Activated naive CD8-positive, alpha-beta T cell treated with anti-CD3 and anti-CD28 coated beads, Interleukin-2, amount 50 U/mL, for 24 hours (primary cell): ENCODE results near the gene CHPT1.
A peak's percentile ranks its signal among the peaks of the same experiment; 100 is the strongest.
"Not testable (repeated sequence)": the region's sequence is repeated elsewhere in the genome, so short reads cannot be mapped to it uniquely, and the experiment has no call there.

Experiments used
- ATAC-seq: fragments of 150-1000 bp; cut with Tn5 transposase; one replicate; pipeline ENCODE4 v1.10.0; 2021
- DNase-seq: peaks from one replicate; pipeline ENCODE4 v3.0.0; 2021
- H3K27ac Mint-ChIP-seq: one replicate; pipeline ENCODE4 v1.8.0; 2021; ENCODE audit warnings: mild to moderate bottlenecking, mixed read lengths
- H3K27me3 Mint-ChIP-seq: one replicate; pipeline ENCODE4 v1.8.0; 2021; ENCODE audit warnings: mixed read lengths
- H3K36me3 Mint-ChIP-seq: one replicate; pipeline ENCODE4 v1.8.0; 2021; ENCODE audit warnings: low read depth, mixed read lengths
- H3K4me1 Mint-ChIP-seq: one replicate; pipeline ENCODE4 v1.8.0; 2021; ENCODE audit warnings: mixed read lengths
- H3K4me3 Mint-ChIP-seq: one replicate; pipeline ENCODE4 v1.8.0; 2021; ENCODE audit warnings: mild to moderate bottlenecking, moderate library complexity, mixed read lengths
- H3K9me3 Mint-ChIP-seq: one replicate; pipeline ENCODE4 v1.8.0; 2021; ENCODE audit warnings: mixed read lengths

CHPT1 gene

GRCh38 chr12:101722392-101722791, 25.0 kb downstream of the CHPT1 start:
- no peak for ATAC-seq
- Mint-ChIP-seq H3K36me3 (peaks cover 12% of the 10 kb centered on the region), H3K27ac (no peak overlapping the region)

GRCh38 chr12:101727098-101727497, 29.7 kb downstream of the CHPT1 start:
- Mint-ChIP-seq H3K27ac (no peak overlapping the region), H3K36me3 (peaks cover 16% of the 10 kb centered on the region), H3K4me1 (no peaks in the 10 kb centered on the region), H3K9me3 (no peaks in the 10 kb centered on the region), H3K27me3 (no peaks in the 10 kb centered on the region), H3K4me3 (no peak overlapping the region)
- ATAC-seq = no peak
- DNase-seq = no peak

More at GRCh38 chr12:101722392-101722791, 25.0 kb downstream of the CHPT1 start:
- no peaks in the 10 kb centered on the region for H3K9me3 Mint-ChIP-seq
- H3K4me3 Mint-ChIP-seq = no peak overlapping the region
- no peaks in the 10 kb centered on the region for H3K27me3 Mint-ChIP-seq
- DNase-seq = no peak
- H3K4me1 Mint-ChIP-seq = no peaks in the 10 kb centered on the region

GRCh38 chr12:101729842-101730241, 32.4 kb downstream of the CHPT1 start:
- peaks cover 17% of the 10 kb centered on the region for H3K36me3 Mint-ChIP-seq
- no peak for DNase-seq
- H3K27ac Mint-ChIP-seq = no peak overlapping the region
- no peak for ATAC-seq
- no peaks in the 10 kb centered on the region for H3K4me1 Mint-ChIP-seq
- no peak overlapping the region for H3K4me3 Mint-ChIP-seq
- H3K9me3 Mint-ChIP-seq = no peaks in the 10 kb centered on the region
- H3K27me3 Mint-ChIP-seq = no peaks in the 10 kb centered on the region

- no peaks in the 10 kb centered on the region for H3K9me3 Mint-ChIP-seq
- no peak overlapping the region for H3K4me3 Mint-ChIP-seq
- peaks cover 8% of the 10 kb centered on the region for H3K36me3 Mint-ChIP-seq
- H3K4me1 Mint-ChIP-seq = no peaks in the 10 kb centered on the region
- no peak overlapping the region for H3K27ac Mint-ChIP-seq
- ATAC-seq = no peak
- H3K27me3 Mint-ChIP-seq = no peaks in the 10 kb centered on the region
- DNase-seq = no peak
Measured at GRCh38 chr12:101732318-101732717, 34.9 kb downstream of the CHPT1 start.

GRCh38 chr12:101733166-101733565, 35.7 kb downstream of the CHPT1 start:
- H3K27ac Mint-ChIP-seq = no peak overlapping the region
- no peak for ATAC-seq

GRCh38 chr12:101734482-101734881, 37.0 kb downstream of the CHPT1 start:
- not testable (repeated sequence) for ATAC-seq, H3K9me3 Mint-ChIP-seq, H3K4me1 Mint-ChIP-seq, H3K27ac Mint-ChIP-seq, H3K4me3 Mint-ChIP-seq, DNase-seq, H3K27me3 Mint-ChIP-seq, H3K36me3 Mint-ChIP-seq

More at GRCh38 chr12:101733166-101733565, 35.7 kb downstream of the CHPT1 start:
- Mint-ChIP-seq H3K4me3 (no peak overlapping the region), H3K36me3 (peaks cover 8% of the 10 kb centered on the region), H3K9me3 (no peaks in the 10 kb centered on the region), H3K27me3 (no peaks in the 10 kb centered on the region), H3K4me1 (no peaks in the 10 kb centered on the region)
- DNase-seq = no peak

- Mint-ChIP-seq H3K27ac (no peak overlapping the region), H3K36me3 (peaks cover 11% of the 10 kb centered on the region), H3K4me1 (peaks cover 1% of the 10 kb centered on the region), H3K4me3 (no peak overlapping the region), H3K27me3 (no peaks in the 10 kb centered on the region), H3K9me3 (no peaks in the 10 kb centered on the region)
- no peak for ATAC-seq
- no peak for DNase-seq
Measured at GRCh38 chr12:101737476-101737875, 40.0 kb downstream of the CHPT1 start.

GRCh38 chr12:101738920-101739665, 41.7 kb downstream of the CHPT1 start, which contains the start of gene SYCP3:
TSS of gene SYCP3 (minus strand) at chr12:101739462. CDS start at chr12:101737935, 1,527 bp downstream.
- Mint-ChIP-seq H3K4me1 (peaks cover 13% of the 10 kb centered on the region), H3K27me3 (no peaks in the 10 kb centered on the region), H3K4me3 (no peak within 1 kb of the TSS), H3K9me3 (no peaks in the 10 kb centered on the region), H3K36me3 (peaks cover 15% of the 10 kb centered on the region), H3K27ac (no peak within 1 kb of the TSS)
- ATAC-seq (no peak), DNase-seq (no peak)

GRCh38 chr12:101740566-101740965, 43.1 kb downstream of the CHPT1 start:
- Mint-ChIP-seq H3K36me3 (peaks cover 24% of the 10 kb centered on the region), H3K27me3 (no peaks in the 10 kb centered on the region)
- ATAC-seq = no peak

GRCh38 chr12:101740980-101741379, 43.5 kb downstream of the CHPT1 start:
- Mint-ChIP-seq H3K9me3 (no peaks in the 10 kb centered on the region), H3K36me3 (peaks cover 24% of the 10 kb centered on the region), H3K27me3 (no peaks in the 10 kb centered on the region), H3K4me3 (no peak overlapping the region), H3K4me1 (peaks cover 15% of the 10 kb centered on the region), H3K27ac (no peak overlapping the region)
- ATAC-seq = no peak
- no peak for DNase-seq

More at GRCh38 chr12:101740566-101740965, 43.1 kb downstream of the CHPT1 start:
- Mint-ChIP-seq H3K9me3 (no peaks in the 10 kb centered on the region), H3K4me1 (peaks cover 15% of the 10 kb centered on the region), H3K4me3 (no peak overlapping the region), H3K27ac (no peak overlapping the region)
- DNase-seq = no peak

GRCh38 chr12:101743242-101743641, 45.8 kb downstream of the CHPT1 start:
- no peaks in the 10 kb centered on the region for H3K27me3 Mint-ChIP-seq
- H3K9me3 Mint-ChIP-seq = no peaks in the 10 kb centered on the region
- H3K36me3 Mint-ChIP-seq = peaks cover 30% of the 10 kb centered on the region
- no peak for ATAC-seq
- peaks cover 15% of the 10 kb centered on the region for H3K4me1 Mint-ChIP-seq
- H3K4me3 Mint-ChIP-seq = no peak overlapping the region
- DNase-seq = no peak
- no peak overlapping the region for H3K27ac Mint-ChIP-seq

- DNase-seq (no peak), ATAC-seq (peak; percentile 49)
- peak overlapping the region; percentile 5 for H3K27ac Mint-ChIP-seq
- H3K4me3 Mint-ChIP-seq = no peak overlapping the region
- H3K9me3 Mint-ChIP-seq = no peaks in the 10 kb centered on the region
- peaks cover 32% of the 10 kb centered on the region for H3K36me3 Mint-ChIP-seq
- peaks cover 15% of the 10 kb centered on the region for H3K4me1 Mint-ChIP-seq
- H3K27me3 Mint-ChIP-seq = no peaks in the 10 kb centered on the region
Measured at GRCh38 chr12:101743724-101744472, 46.5 kb downstream of the CHPT1 start.

- peaks cover 39% of the 10 kb centered on the region for H3K36me3 Mint-ChIP-seq
- H3K27ac Mint-ChIP-seq = no peak overlapping the region
Measured at GRCh38 chr12:101745481-101745880, 48.0 kb downstream of the CHPT1 start.

GRCh38 chr12:101746196-101746595, 48.8 kb downstream of the CHPT1 start:
- no peaks in the 10 kb centered on the region for H3K9me3 Mint-ChIP-seq
- ATAC-seq (no peak), DNase-seq (no peak)
- no peak overlapping the region for H3K4me3 Mint-ChIP-seq
- peaks cover 15% of the 10 kb centered on the region for H3K4me1 Mint-ChIP-seq
- no peaks in the 10 kb centered on the region for H3K27me3 Mint-ChIP-seq
- peaks cover 41% of the 10 kb centered on the region for H3K36me3 Mint-ChIP-seq
- no peak overlapping the region for H3K27ac Mint-ChIP-seq

More at GRCh38 chr12:101745481-101745880, 48.0 kb downstream of the CHPT1 start:
- ATAC-seq (no peak), DNase-seq (no peak)
- Mint-ChIP-seq H3K4me1 (peaks cover 15% of the 10 kb centered on the region), H3K27me3 (no peaks in the 10 kb centered on the region), H3K9me3 (no peaks in the 10 kb centered on the region), H3K4me3 (no peak overlapping the region)

GRCh38 chr12:101746661-101747060, 49.2 kb downstream of the CHPT1 start:
- peaks cover 42% of the 10 kb centered on the region for H3K36me3 Mint-ChIP-seq
- H3K4me1 Mint-ChIP-seq = peaks cover 15% of the 10 kb centered on the region
- no peak for DNase-seq
- H3K9me3 Mint-ChIP-seq = no peaks in the 10 kb centered on the region
- ATAC-seq = no peak
- H3K27me3 Mint-ChIP-seq = no peaks in the 10 kb centered on the region
- H3K27ac Mint-ChIP-seq = no peak overlapping the region
- no peak overlapping the region for H3K4me3 Mint-ChIP-seq
